COLO668 (cell line): ENCODE results near the gene IL18R1.

ENCODE experiments used
- DNase-seq: peaks from one replicate; lab custom pipeline; 2025; ENCODE audit not compliant: unreplicated experiment; lab: John Stamatoyannopoulos, UW

IL18R1 gene

GRCh38 chr2:102387763-102388546, 32.4 kb downstream of the IL18R1 start:
- DNase-seq = no peak

GRCh38 chr2:102391565-102391964, 36.0 kb downstream of the IL18R1 start:
- DNase-seq = no peak

GRCh38 chr2:102392096-102392495, 36.5 kb downstream of the IL18R1 start:
- DNase-seq = no peak

GRCh38 chr2:102392942-102393341, 37.3 kb downstream of the IL18R1 start:
- no peak for DNase-seq

- no peak for DNase-seq
Measured at GRCh38 chr2:102396012-102396411, 40.4 kb downstream of the IL18R1 start.

- no peak for DNase-seq
Measured at GRCh38 chr2:102397209-102397608, 41.6 kb downstream of the IL18R1 start.

GRCh38 chr2:102399499-102400141, 44.0 kb downstream of the IL18R1 start:
- DNase-seq = no peak

GRCh38 chr2:102401456-102401855, 45.9 kb downstream of the IL18R1 start:
- DNase-seq = no peak

- no peak for DNase-seq
Measured at GRCh38 chr2:102401865-102402264, 46.3 kb downstream of the IL18R1 start.

- no peak for DNase-seq
Measured at GRCh38 chr2:102410952-102411351, 55.4 kb downstream of the IL18R1 start.

- DNase-seq = no peak
Measured at GRCh38 chr2:102412199-102412598, 56.6 kb downstream of the IL18R1 start.

GRCh38 chr2:102417946-102418345, 62.4 kb downstream of the IL18R1 start:
- DNase-seq = no peak

- DNase-seq = no peak
Measured at GRCh38 chr2:102418421-102418961, 62.9 kb downstream of the IL18R1 start.

GRCh38 chr2:102420290-102420689, 64.7 kb downstream of the IL18R1 start:
- DNase-seq = no peak

- no peak for DNase-seq
Measured at GRCh38 chr2:102421890-102422759, 66.5 kb downstream of the IL18R1 start.

- no peak for DNase-seq
Measured at GRCh38 chr2:102422910-102423309, 67.3 kb downstream of the IL18R1 start, which contains the start of gene IL18RAP. Gene IL18RAP (plus strand): TSS chr2:102423160. CDS start chr2:102423278, 118 bp downstream.

GRCh38 chr2:102423368-102423767, 67.8 kb downstream of the IL18R1 start:
- no peak for DNase-seq

- no peak for DNase-seq
Measured at GRCh38 chr2:102424754-102425153, 69.2 kb downstream of the IL18R1 start.

GRCh38 chr2:102425441-102426132, 70.0 kb downstream of the IL18R1 start:
- DNase-seq = no peak

- DNase-seq = no peak
Measured at GRCh38 chr2:102427249-102427648, 71.7 kb downstream of the IL18R1 start.

- no peak for DNase-seq
Measured at GRCh38 chr2:102428573-102428972, 73.0 kb downstream of the IL18R1 start.
